SU-DHL-6 (cell line): ENCODE measurements around the gene CAGE1.

Source experiments
- H2AFZ ChIP-seq: fragments of 200-600 bp; sonication (generic); 2 replicates; pipeline ENCODE4 v1.6.1; 2014; ENCODE audit warnings: low read depth, mild to moderate bottlenecking, moderate library complexity, mixed read lengths, antibody characterized with exemption, low read length; ENCODE audit not compliant: severe bottlenecking
- H3F3A ChIP-seq: fragments of 200-600 bp; shearing (Covaris generic); 2 replicates; pipeline ENCODE4 v1.6.0; 2016; ENCODE audit warnings: antibody characterized with exemption, mild to moderate bottlenecking; ENCODE audit not compliant: insufficient read depth
- H3K27ac ChIP-seq: fragments of 200-600 bp; sonication (generic); 2 replicates; pipeline ENCODE4 v1.5.1; 2016; ENCODE audit warnings: low read depth, mild to moderate bottlenecking, low read length, moderate library complexity, mixed read lengths
- H3K27me3 ChIP-seq: fragments of 200-600 bp; sonication (generic), shearing (Covaris generic); 2 replicates; pipeline ENCODE4 v1.6.0; 2014; ENCODE audit warnings: mild to moderate bottlenecking, low read length
- H3K36me3 ChIP-seq: fragments of 200-600 bp; sonication (generic); 2 replicates; pipeline ENCODE4 v1.6.1; 2014; ENCODE audit warnings: mild to moderate bottlenecking, low read length, mixed read lengths
- H3K4me2 ChIP-seq: fragments of 300-600, 200-600 bp; shearing (Covaris generic), sonication (generic); 2 replicates; pipeline ENCODE4 v1.6.0; 2014; ENCODE audit warnings: low read length, low read depth, mild to moderate bottlenecking; ENCODE audit not compliant: poor library complexity, severe bottlenecking
- H3K4me3 ChIP-seq: fragments of 200-600 bp; sonication (generic); 2 replicates; pipeline ENCODE4 v1.5.1; 2014; ENCODE audit warnings: antibody characterized with exemption, low read length, mild to moderate bottlenecking, mixed read lengths; ENCODE audit not compliant: insufficient read depth, poor library complexity, severe bottlenecking
- H3K79me2 ChIP-seq: fragments of 200-600 bp; sonication (generic); 2 replicates; pipeline ENCODE4 v1.6.1; 2014; ENCODE audit warnings: mild to moderate bottlenecking, low read length, moderate library complexity; ENCODE audit not compliant: insufficient read depth
- H3K9ac ChIP-seq: fragments of 200-600 bp; sonication (generic); 2 replicates; pipeline ENCODE4 v1.7.0; 2014; ENCODE audit warnings: mild to moderate bottlenecking, low read length
- H3K9me2 ChIP-seq: fragments of 200-600 bp; sonication (generic); replicated peaks from 2 replicates; pipeline ENCODE4 v1.6.1; 2014; ENCODE audit warnings: low read length; ENCODE audit not compliant: insufficient read depth
- H3K9me3 ChIP-seq: fragments of 200-600 bp; sonication (generic); 2 replicates; pipeline ENCODE4 v1.6.1; 2014; ENCODE audit warnings: low read length, mixed read lengths; ENCODE audit not compliant: insufficient read depth
- H4K20me1 ChIP-seq: fragments of 200-600 bp; sonication (generic); 2 replicates; pipeline ENCODE4 v1.6.1; 2014; ENCODE audit warnings: low read depth, mild to moderate bottlenecking, antibody characterized with exemption, low read length, moderate library complexity, mixed read lengths
- EZH2phosphoT487 ChIP-seq: fragments of 200-600 bp; sonication (generic), shearing (Covaris generic); conservative IDR thresholded peaks from 2 replicates; pipeline ENCODE4 v1.6.1; 2018; ENCODE audit warnings: mild to moderate bottlenecking, antibody characterized with exemption, low read length, moderate library complexity, mixed read lengths
- TF ChIP-seq, protein P1 (sequence below): fragments of 200-600 bp; sonication (generic); IDR thresholded peaks from one replicate; pipeline ENCODE4 v1.5.1; 2017; ENCODE audit warnings: antibody characterized with exemption, mild to moderate bottlenecking, low read length, moderate library complexity; ENCODE audit not compliant: insufficient read depth, poor library complexity, severe bottlenecking

CAGE1 gene

GRCh38 chr6:7283676-7284075, 105.9 kb downstream of the CAGE1 start:
- TF ChIP-seq, protein P1, sequence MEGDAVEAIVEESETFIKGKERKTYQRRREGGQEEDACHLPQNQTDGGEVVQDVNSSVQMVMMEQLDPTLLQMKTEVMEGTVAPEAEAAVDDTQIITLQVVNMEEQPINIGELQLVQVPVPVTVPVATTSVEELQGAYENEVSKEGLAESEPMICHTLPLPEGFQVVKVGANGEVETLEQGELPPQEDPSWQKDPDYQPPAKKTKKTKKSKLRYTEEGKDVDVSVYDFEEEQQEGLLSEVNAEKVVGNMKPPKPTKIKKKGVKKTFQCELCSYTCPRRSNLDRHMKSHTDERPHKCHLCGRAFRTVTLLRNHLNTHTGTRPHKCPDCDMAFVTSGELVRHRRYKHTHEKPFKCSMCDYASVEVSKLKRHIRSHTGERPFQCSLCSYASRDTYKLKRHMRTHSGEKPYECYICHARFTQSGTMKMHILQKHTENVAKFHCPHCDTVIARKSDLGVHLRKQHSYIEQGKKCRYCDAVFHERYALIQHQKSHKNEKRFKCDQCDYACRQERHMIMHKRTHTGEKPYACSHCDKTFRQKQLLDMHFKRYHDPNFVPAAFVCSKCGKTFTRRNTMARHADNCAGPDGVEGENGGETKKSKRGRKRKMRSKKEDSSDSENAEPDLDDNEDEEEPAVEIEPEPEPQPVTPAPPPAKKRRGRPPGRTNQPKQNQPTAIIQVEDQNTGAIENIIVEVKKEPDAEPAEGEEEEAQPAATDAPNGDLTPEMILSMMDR: no peak
- no peak for TF ChIP-seq EZH2phosphoT487
- H3K9me2 ChIP-seq: no peaks in the 10 kb centered on the region

GRCh38 chr6:7282097-7282906, 107.2 kb downstream of the CAGE1 start:
- Histone ChIP-seq H3K27me3 (no peaks in the 10 kb centered on the region), H3K9me2 (no peaks in the 10 kb centered on the region), H3K27ac (no peak overlapping the region), H3K9ac (no peak overlapping the region), H3K4me3 (no peak overlapping the region), H4K20me1 (no peaks in the 10 kb centered on the region), H3K4me2 (no peak overlapping the region), H3K9me3 (no peaks in the 10 kb centered on the region), H2AFZ (no peak overlapping the region), H3K36me3 (peaks cover 10% of the 10 kb centered on the region; the same call in 1 of the 2 replicates), H3F3A (peaks cover 5% of the 10 kb centered on the region; the same call in 1 of the 2 replicates), H3K79me2 (no peaks in the 10 kb centered on the region)
- TF ChIP-seq, protein P1: no peak
- TF ChIP-seq EZH2phosphoT487: no peak

More at GRCh38 chr6:7283676-7284075, 105.9 kb downstream of the CAGE1 start:
- Histone ChIP-seq H3K79me2 (no peaks in the 10 kb centered on the region), H3F3A (0 out of 2 replicates have a peak, but pooled peaks cover 5% of the 10 kb centered on the region), H3K9me3 (no peaks in the 10 kb centered on the region), H3K27me3 (no peaks in the 10 kb centered on the region), H3K36me3 (peaks cover 23% of the 10 kb centered on the region), H2AFZ (no peak overlapping the region), H3K27ac (no peak overlapping the region), H3K9ac (no peak overlapping the region), H3K4me3 (no peak overlapping the region), H3K4me2 (no peak overlapping the region), H4K20me1 (no peaks in the 10 kb centered on the region)
